ENCODE measurements around the gene RBM42. TPM values are rescaled to one million over a fixed set of nuclear protein-coding genes. Genes with fewer than 3 reads are reported as not detected.

The RBM42 gene
- total RNA-seq, 3 donors from 2014 or later: 44.6 to 51.4 (median 44.6) TPM

- Histone ChIP-seq H3K4me1 (no peaks in the 10 kb centered on the region), H3K9me3 (no peaks in the 10 kb centered on the region), H3K27me3 (no peaks in the 10 kb centered on the region), H3K36me3 (no peaks in the 10 kb centered on the region), H3K27ac (peak overlapping the region; percentile 85 to 91), H3K4me3 (peak overlapping the region; percentile 53 to 90 (median 71))
- TF ChIP-seq POLR2A (IDR thresholded peaks at IDR 0.05) (no peak), CTCF (IDR thresholded peaks at IDR 0.05) (no peak), POLR2AphosphoS5 (IDR thresholded peaks at IDR 0.05) (peak; percentile 23 to 54 (median 41))
- intact Hi-C loops (cut with DNase I; ENCODE audit: low total_unique reads): no loop called here
- DNase-seq (ENCODE audit: low spot score in 2 of 2): peak; percentile 73 to 78
Observed at GRCh38 chr19:35643255-35644205, 14.7 kb downstream of the RBM42 start.

- Histone ChIP-seq H3K4me1 (peaks cover 0 to 7% of the 10 kb centered on the region in 2 donors), H3K27me3 (no peaks in the 10 kb centered on the region), H3K36me3 (no peaks in the 10 kb centered on the region), H3K9me3 (no peaks in the 10 kb centered on the region), H3K4me3 (peak overlapping the region; percentile 53 to 90 (median 71)), H3K27ac (peak overlapping the region; percentile 85 to 91)
- peak; percentile 93 to 94 for DNase-seq (ENCODE audit: low spot score in 2 of 2)
- intact Hi-C loops (cut with DNase I; ENCODE audit: low total_unique reads): no loop called here
- TF ChIP-seq CTCF (IDR thresholded peaks at IDR 0.05) (no peak), POLR2AphosphoS5 (IDR thresholded peaks at IDR 0.05) (peak in 2 of 3 donors; percentile 29 to 43)
Observed at GRCh38 chr19:35644206-35644986, 15.6 kb downstream of the RBM42 start.

- Histone ChIP-seq H3K9me3 (no peaks in the 10 kb centered on the region), H3K4me3 (peak overlapping the region; percentile 53 to 90 (median 71)), H3K27me3 (no peaks in the 10 kb centered on the region), H3K4me1 (peaks cover 0 to 10% of the 10 kb centered on the region in 2 donors), H3K36me3 (no peaks in the 10 kb centered on the region), H3K27ac (peak overlapping the region; percentile 85 to 91)
- no peak for TF ChIP-seq CTCF (IDR thresholded peaks at IDR 0.05)
- TF ChIP-seq POLR2A (IDR thresholded peaks at IDR 0.05): no peak
- TF ChIP-seq POLR2AphosphoS5 (IDR thresholded peaks at IDR 0.05): no peak
- DNase-seq (ENCODE audit: low spot score in 2 of 2): peak; percentile 58 to 76
- intact Hi-C loops (cut with DNase I; ENCODE audit: low total_unique reads): no loop called here
Observed at GRCh38 chr19:35644987-35645679, 16.3 kb downstream of the RBM42 start.

- H3K4me1 ChIP-seq: peaks cover 0 to 10% of the 10 kb centered on the region in 2 donors
- no peaks in the 10 kb centered on the region for H3K9me3 ChIP-seq
- intact Hi-C loops (cut with DNase I; ENCODE audit: low total_unique reads): no loop called here
- H3K27ac ChIP-seq: peak overlapping the region; percentile 85 to 91
- no peaks in the 10 kb centered on the region for H3K36me3 ChIP-seq
- H3K4me3 ChIP-seq: no peak overlapping the region
- DNase-seq (ENCODE audit: low spot score in 2 of 2): no peak
- TF ChIP-seq CTCF (IDR thresholded peaks at IDR 0.05): no peak
- TF ChIP-seq POLR2A (IDR thresholded peaks at IDR 0.05): no peak
- no peak for TF ChIP-seq POLR2AphosphoS5 (IDR thresholded peaks at IDR 0.05)
- H3K27me3 ChIP-seq: no peaks in the 10 kb centered on the region
Observed at GRCh38 chr19:35645680-35646511, 17.1 kb downstream of the RBM42 start.
